ENCODE data around the gene TMEM131L. TPM values are rescaled to one million over a fixed set of nuclear protein-coding genes. Genes with fewer than 3 reads are reported as not detected.
A peak's percentile ranks its signal among the peaks of the same experiment; 100 is the strongest.

The TMEM131L gene
- total RNA-seq, 1 donor from 2014 or later = 60.2 TPM

GRCh38 chr4:153535772-153536513 lies 69.8 kb downstream of the TMEM131L start:
- no peak for DNase-seq
- peak overlapping the region; percentile 53 for H3K27ac Mint-ChIP-seq (ENCODE audit: unreplicated experiment)
- peaks cover 11% of the 10 kb centered on the region for H3K9me3 Mint-ChIP-seq (ENCODE audit: unreplicated experiment)
- no peak overlapping the region for H3K4me3 Mint-ChIP-seq (ENCODE audit: unreplicated experiment)
- H3K36me3 Mint-ChIP-seq (ENCODE audit: unreplicated experiment) = no peaks in the 10 kb centered on the region
- H3K4me1 Mint-ChIP-seq (ENCODE audit: low read depth, unreplicated experiment) = peaks cover 49% of the 10 kb centered on the region
- TF ChIP-seq CTCF (IDR thresholded peaks at IDR 0.05; ENCODE audit: partially characterized antibody, unreplicated experiment) = no peak
- peaks cover 3% of the 10 kb centered on the region for H3K27me3 Mint-ChIP-seq (ENCODE audit: unreplicated experiment)

- Mint-ChIP-seq H3K4me1 (ENCODE audit: low read depth, unreplicated experiment) (peaks cover 40% of the 10 kb centered on the region), H3K36me3 (ENCODE audit: unreplicated experiment) (no peaks in the 10 kb centered on the region), H3K4me3 (ENCODE audit: unreplicated experiment) (no peak overlapping the region), H3K9me3 (ENCODE audit: unreplicated experiment) (peaks cover 13% of the 10 kb centered on the region), H3K27me3 (ENCODE audit: unreplicated experiment) (peaks cover 3% of the 10 kb centered on the region), H3K27ac (ENCODE audit: unreplicated experiment) (no peak overlapping the region)
- DNase-seq = no peak
- no peak for TF ChIP-seq CTCF (IDR thresholded peaks at IDR 0.05; ENCODE audit: partially characterized antibody, unreplicated experiment)
These were observed 71.4 kb downstream of the TMEM131L start for GRCh38 chr4:153537493-153537960.

- Mint-ChIP-seq H3K4me1 (ENCODE audit: low read depth, unreplicated experiment) (peaks cover 33% of the 10 kb centered on the region), H3K36me3 (ENCODE audit: unreplicated experiment) (no peaks in the 10 kb centered on the region), H3K27me3 (ENCODE audit: unreplicated experiment) (peaks cover 3% of the 10 kb centered on the region), H3K27ac (ENCODE audit: unreplicated experiment) (peak overlapping the region; percentile 76), H3K4me3 (ENCODE audit: unreplicated experiment) (peak overlapping the region; percentile 31), H3K9me3 (ENCODE audit: unreplicated experiment) (peaks cover 15% of the 10 kb centered on the region)
- no peak for TF ChIP-seq CTCF (IDR thresholded peaks at IDR 0.05; ENCODE audit: partially characterized antibody, unreplicated experiment)
- peak; percentile 27 for DNase-seq
These were observed 72.6 kb downstream of the TMEM131L start for GRCh38 chr4:153538487-153539357.

- Mint-ChIP-seq H3K27ac (ENCODE audit: unreplicated experiment) (peak overlapping the region; percentile 76), H3K36me3 (ENCODE audit: unreplicated experiment) (no peaks in the 10 kb centered on the region), H3K4me1 (ENCODE audit: low read depth, unreplicated experiment) (peaks cover 32% of the 10 kb centered on the region)
These were observed 73.3 kb downstream of the TMEM131L start for GRCh38 chr4:153539422-153539821.

More at GRCh38 chr4:153539422-153539821, 73.3 kb downstream of the TMEM131L start:
- Mint-ChIP-seq H3K4me3 (ENCODE audit: unreplicated experiment) (no peak overlapping the region), H3K9me3 (ENCODE audit: unreplicated experiment) (peaks cover 14% of the 10 kb centered on the region), H3K27me3 (ENCODE audit: unreplicated experiment) (peaks cover 4% of the 10 kb centered on the region)
- no peak for DNase-seq
- TF ChIP-seq CTCF (IDR thresholded peaks at IDR 0.05; ENCODE audit: partially characterized antibody, unreplicated experiment) = no peak
